OCI-LY7 (cell line): Measurements from ENCODE around the gene ITGA8. TPM values are rescaled to one million over a fixed set of nuclear protein-coding genes. Genes with fewer than 3 reads are reported as not detected.
A peak's percentile ranks its signal among the peaks of the same experiment; 100 is the strongest.

Experiments used
- BruUV-seq: library from RNA; stranded (reverse); fragments of 400-500 nt; replicated peaks from 2 replicates; lab custom pipeline; 2021; lab: Mats Ljungman, UMichigan
- CTCF ChIA-PET: fragments of 300-600 bp; sonication (Branson Sonifier 250); formaldehyde crosslinking; loops from one replicate; lab custom pipeline; 2022; ENCODE audit warnings: antibody characterized with exemption; ENCODE audit not compliant: unreplicated experiment; lab: Charles Lee
- POLR2A ChIA-PET: fragments of 300-600 bp; sonication (Branson Sonifier 250); formaldehyde crosslinking; loops from one replicate; lab custom pipeline; 2022; ENCODE audit warnings: antibody characterized with exemption; lab: Charles Lee
- DNase-seq: peaks from one replicate; pipeline ENCODE4 v3.0.0-alpha.2; 2015; ENCODE audit warnings: low spot score
- H2AFZ ChIP-seq: fragments of 200-600 bp; sonication (generic), shearing (Covaris generic); 2 replicates; pipeline ENCODE4 v1.6.1; 2014; ENCODE audit warnings: mild to moderate bottlenecking, antibody characterized with exemption, low read length, moderate library complexity
- H3K27ac ChIP-seq: fragments of 200-600 bp; sonication (generic); 2 replicates; pipeline ENCODE4 v1.5.1; 2014; ENCODE audit warnings: mixed run types, low read depth, mild to moderate bottlenecking, moderate library complexity, low read length, inconsistent platforms; ENCODE audit not compliant: poor library complexity, severe bottlenecking
- H3K36me3 ChIP-seq: fragments of 200-600 bp; sonication (generic); 2 replicates; pipeline ENCODE4 v1.6.1; 2014; ENCODE audit warnings: mild to moderate bottlenecking, antibody characterized with exemption, low read length, moderate library complexity, mixed read lengths; ENCODE audit not compliant: insufficient read depth
- H3K4me1 ChIP-seq: fragments of 200-600 bp; sonication (generic); 2 replicates; pipeline ENCODE4 v1.5.1; 2014; ENCODE audit warnings: mild to moderate bottlenecking, low read length; ENCODE audit not compliant: insufficient read depth, poor library complexity, severe bottlenecking
- H3K4me2 ChIP-seq: fragments of 200-600 bp; sonication (generic); 2 replicates; pipeline ENCODE4 v1.6.1; 2014; ENCODE audit warnings: mild to moderate bottlenecking, low read length
- H3K4me3 ChIP-seq: fragments of 200-600 bp; sonication (generic); 2 replicates; pipeline ENCODE4 v1.5.1; 2014; ENCODE audit warnings: mild to moderate bottlenecking, low read depth, low read length; ENCODE audit not compliant: poor library complexity, severe bottlenecking
- H3K79me2 ChIP-seq: fragments of 200-600 bp; sonication (generic); 2 replicates; pipeline ENCODE4 v1.6.1; 2016; ENCODE audit warnings: low read depth, mild to moderate bottlenecking, low read length, moderate library complexity, mixed read lengths; ENCODE audit not compliant: insufficient read depth
- H3K9me2 ChIP-seq: fragments of 200-600 bp; sonication (generic); 2 replicates; pipeline ENCODE4 v1.6.1; 2016; ENCODE audit warnings: mild to moderate bottlenecking, low read length, mixed read lengths; ENCODE audit not compliant: insufficient read depth
- H3K9me3 ChIP-seq: fragments of 200-600 bp; sonication (generic); 2 replicates; pipeline ENCODE4 v1.6.1; 2014; ENCODE audit warnings: mild to moderate bottlenecking, mixed run types, low read length, mixed read lengths
- H4K20me1 ChIP-seq: fragments of 200-600 bp; sonication (generic); 2 replicates; pipeline ENCODE4 v1.6.1; 2014; ENCODE audit warnings: mild to moderate bottlenecking, antibody characterized with exemption, low read length, moderate library complexity, mixed read lengths; ENCODE audit not compliant: insufficient read depth
- EZH2phosphoT487 ChIP-seq: fragments of 200-600 bp; sonication (generic); IDR thresholded peaks from 2 replicates; pipeline ENCODE4 v1.6.1; 2018; ENCODE audit warnings: low read depth, borderline replicate concordance, mild to moderate bottlenecking, mixed run types, antibody characterized with exemption, low read length, moderate library complexity, mixed read lengths
- intact Hi-C: fragments of 100-400 bp; cut with micrococcal nuclease; formaldehyde crosslinking; loops from one replicate; pipeline ENCODE4 v1.10.0; 2022; ENCODE audit not compliant: unreplicated experiment
- total RNA-seq, 2 experiments: library from RNA; depleted of rRNA in 1 of 2; stranded (reverse); fragments of >200 nt in 1 of 2; shearing (Covaris generic) in 1 of 2; gene quantifications; 2 replicates each; pipeline ENCODE4 v1.2.3, GENCODE V29; 2014 to 2022
- TF ChIP-seq, protein P1 (sequence below): fragments of 200-600 bp; sonication (generic); conservative IDR thresholded peaks from 2 replicates; pipeline ENCODE4 v1.5.1; 2014; ENCODE audit warnings: mild to moderate bottlenecking, antibody characterized with exemption, low read length, moderate library complexity, mixed read lengths

ITGA8 gene
- total RNA-seq, 2 experiments from 2014 or later, result not detected

DNA sequence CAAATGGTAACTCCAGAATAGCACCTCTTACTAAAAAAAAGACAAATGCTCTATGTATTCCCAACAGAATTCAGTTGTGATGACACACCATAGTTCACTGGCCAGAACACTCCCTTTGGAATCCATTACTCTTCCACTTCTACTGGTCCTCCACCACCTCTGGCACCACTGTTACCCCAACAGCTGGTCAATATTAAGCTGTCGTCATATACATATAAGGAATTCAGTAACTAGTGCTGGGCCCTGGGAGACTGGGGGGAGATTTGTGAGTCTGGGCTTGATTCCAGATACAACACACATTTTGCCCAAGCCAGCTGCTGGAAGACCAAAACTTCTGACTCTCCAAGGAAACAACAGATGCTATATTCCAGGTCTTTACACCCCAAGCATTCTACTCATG is 26.0 kb upstream of the ITGA8 start:
- ChIA-PET CTCF (no interaction called here), POLR2A (no interaction called here)
- no peaks in the 10 kb centered on the region for H3K9me3 ChIP-seq
- H3K9me2 ChIP-seq, result no peaks in the 10 kb centered on the region
- no peaks in the 10 kb centered on the region for H3K4me1 ChIP-seq
- TF ChIP-seq EZH2phosphoT487, result no peak
- TF ChIP-seq, protein P1, sequence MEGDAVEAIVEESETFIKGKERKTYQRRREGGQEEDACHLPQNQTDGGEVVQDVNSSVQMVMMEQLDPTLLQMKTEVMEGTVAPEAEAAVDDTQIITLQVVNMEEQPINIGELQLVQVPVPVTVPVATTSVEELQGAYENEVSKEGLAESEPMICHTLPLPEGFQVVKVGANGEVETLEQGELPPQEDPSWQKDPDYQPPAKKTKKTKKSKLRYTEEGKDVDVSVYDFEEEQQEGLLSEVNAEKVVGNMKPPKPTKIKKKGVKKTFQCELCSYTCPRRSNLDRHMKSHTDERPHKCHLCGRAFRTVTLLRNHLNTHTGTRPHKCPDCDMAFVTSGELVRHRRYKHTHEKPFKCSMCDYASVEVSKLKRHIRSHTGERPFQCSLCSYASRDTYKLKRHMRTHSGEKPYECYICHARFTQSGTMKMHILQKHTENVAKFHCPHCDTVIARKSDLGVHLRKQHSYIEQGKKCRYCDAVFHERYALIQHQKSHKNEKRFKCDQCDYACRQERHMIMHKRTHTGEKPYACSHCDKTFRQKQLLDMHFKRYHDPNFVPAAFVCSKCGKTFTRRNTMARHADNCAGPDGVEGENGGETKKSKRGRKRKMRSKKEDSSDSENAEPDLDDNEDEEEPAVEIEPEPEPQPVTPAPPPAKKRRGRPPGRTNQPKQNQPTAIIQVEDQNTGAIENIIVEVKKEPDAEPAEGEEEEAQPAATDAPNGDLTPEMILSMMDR, result no peak
- H2AFZ ChIP-seq, result no peak overlapping the region
- no peaks in the 10 kb centered on the region for H3K79me2 ChIP-seq
- DNase-seq, result no peak
- no peak overlapping the region for H3K4me2 ChIP-seq
- H3K36me3 ChIP-seq, result no peaks in the 10 kb centered on the region
- no peak overlapping the region for H3K4me3 ChIP-seq
- intact Hi-C loops, result no loop called here
- no peak overlapping the region for H3K27ac ChIP-seq
- no peaks in the 10 kb centered on the region for H4K20me1 ChIP-seq
- no TSS peak for BruUV-seq

DNA sequence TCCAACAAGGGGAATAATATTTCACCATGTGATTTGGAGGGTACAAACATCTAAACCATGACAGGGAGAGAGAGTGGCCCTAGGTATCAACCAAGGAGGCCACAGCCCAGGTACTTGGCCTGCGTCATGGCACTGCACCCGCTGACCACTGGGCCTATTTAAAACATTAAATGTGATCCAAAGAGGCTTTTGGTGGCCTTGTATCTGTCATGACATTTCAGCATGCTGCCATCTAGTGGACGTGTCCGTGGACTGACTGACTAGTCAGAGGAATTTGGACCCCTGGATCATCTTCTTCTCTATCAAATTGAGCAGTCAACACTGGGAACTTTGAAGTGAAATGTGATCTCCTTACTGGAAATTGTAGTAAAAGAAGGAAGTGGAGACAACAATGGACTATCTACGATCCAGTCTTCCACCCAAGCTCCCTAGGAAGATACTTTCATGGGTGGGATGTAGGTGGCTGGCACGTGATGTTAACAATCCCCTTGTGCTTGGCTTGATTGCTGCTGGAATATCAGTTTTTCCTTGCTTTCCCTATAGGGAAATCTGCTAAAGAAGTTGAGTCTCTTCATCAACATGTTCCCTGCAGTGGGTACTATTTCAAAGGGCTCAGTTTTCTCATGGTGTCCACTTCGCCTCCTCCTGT is 24.6 kb upstream of the ITGA8 start:
- POLR2A ChIA-PET, result interaction anchor here (0.6 kb wide), 1 partner anchor 96 kb away, joined by 3 read pairs; no protein-coding TSS in a partner anchor
- TF ChIP-seq, protein P1, result peak; percentile 86
- no peak for TF ChIP-seq EZH2phosphoT487
- peak; percentile 61 for DNase-seq
- no peaks in the 10 kb centered on the region for H3K36me3 ChIP-seq
- no peaks in the 10 kb centered on the region for H3K9me2 ChIP-seq
- H4K20me1 ChIP-seq, result no peaks in the 10 kb centered on the region
- intact Hi-C loops, result no loop called here
- no peaks in the 10 kb centered on the region for H3K9me3 ChIP-seq
- no TSS peak for BruUV-seq
- no peak overlapping the region for H3K4me3 ChIP-seq
- no peaks in the 10 kb centered on the region for H3K4me1 ChIP-seq
- H3K79me2 ChIP-seq, result no peaks in the 10 kb centered on the region
- no peak overlapping the region for H3K27ac ChIP-seq
- CTCF ChIA-PET, result no interaction called here
- no peak overlapping the region for H3K4me2 ChIP-seq
- H2AFZ ChIP-seq, result no peak overlapping the region

DNA sequence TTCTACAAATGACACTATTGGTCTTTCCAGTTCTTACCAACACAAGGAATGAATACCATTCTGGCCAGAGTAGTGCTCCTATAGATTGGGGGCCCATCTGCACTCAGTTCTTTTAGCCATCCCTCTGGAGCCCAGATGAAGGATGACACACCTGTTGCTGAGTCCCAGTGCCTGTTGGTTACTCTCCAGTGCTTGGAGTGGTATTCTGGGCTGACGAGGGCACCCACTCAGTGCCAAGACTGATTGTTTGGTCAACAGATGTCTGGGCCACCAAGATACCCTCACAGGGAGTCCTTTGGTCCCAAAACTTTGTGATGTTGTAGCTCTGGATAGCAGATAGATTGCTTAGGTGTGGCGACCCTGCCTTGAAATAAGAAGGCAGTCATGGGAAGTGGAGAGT is 23.7 kb upstream of the ITGA8 start:
- ChIA-PET POLR2A (interaction anchor here (0.6 kb wide), 1 partner anchor 97 kb away, joined by 3 read pairs; no protein-coding TSS in a partner anchor), CTCF (no interaction called here)
- BruUV-seq, result no TSS peak

More for the DNA sequence above, 23.7 kb upstream of the ITGA8 start:
- TF ChIP-seq, protein P1, result no peak
- no peak for TF ChIP-seq EZH2phosphoT487
- Histone ChIP-seq H3K4me3 (no peak overlapping the region), H3K27ac (no peak overlapping the region), H3K9me2 (no peaks in the 10 kb centered on the region), H3K4me1 (no peaks in the 10 kb centered on the region), H2AFZ (no peak overlapping the region), H3K9me3 (no peaks in the 10 kb centered on the region), H4K20me1 (no peaks in the 10 kb centered on the region), H3K36me3 (no peaks in the 10 kb centered on the region), H3K4me2 (no peak overlapping the region), H3K79me2 (no peaks in the 10 kb centered on the region)
- no peak for DNase-seq
- intact Hi-C loops, result no loop called here
